Gastroesophageal sphincter (tissue), 4 donors: ENCODE measurements around the gene TRAK2. TPM values are rescaled to one million over a fixed set of nuclear protein-coding genes. Genes with fewer than 3 reads are reported as not detected.

Experiments
- ATAC-seq: fragments of 150-250 bp; one replicate; pipeline ENCODE4 v1.9.1; 2016; ENCODE audit warnings: mild to moderate bottlenecking, moderate library complexity
- H3K27ac ChIP-seq, 4 donors: fragments of 200-600 bp; sonication (generic) in 3 of 4; 1 replicate in 3 of 4; 2 replicates in 1 of 4; pipeline ENCODE4 v1.5.1; 2016 to 2019
- H3K27me3 ChIP-seq: fragments of 200-600 bp; sonication (generic); one replicate; pipeline ENCODE4 v1.5.1; 2019
- H3K36me3 ChIP-seq, 2 donors: fragments of 200-600 bp; sonication (generic); one replicate each; pipeline ENCODE4 v1.5.1; 2019; ENCODE audit warnings: control low read depth in 1 of 2
- H3K4me1 ChIP-seq, 3 donors: fragments of 200-600 bp; sonication (generic); 1 replicate in 2 of 3; 2 replicates in 1 of 3; pipeline ENCODE4 v1.5.1; 2016 to 2019; ENCODE audit warnings: control low read depth in 2 of 3
- H3K4me3 ChIP-seq, 2 donors: fragments of 200-600 bp; sonication (generic); one replicate each; pipeline ENCODE4 v1.5.1; 2019; ENCODE audit warnings: mild to moderate bottlenecking in 1 of 2, moderate library complexity in 1 of 2
- H3K9me3 ChIP-seq, 3 donors: fragments of 200-600 bp; sonication (generic); one replicate each; pipeline ENCODE4 v1.5.1; 2017 to 2019; ENCODE audit warnings: control low read depth in 2 of 3
- EP300 ChIP-seq: sonication (generic); formaldehyde crosslinking; IDR thresholded peaks from one replicate; pipeline ENCODE4 v1.6.1; 2017; ENCODE audit warnings: antibody characterized with exemption, mild to moderate bottlenecking
- POLR2A ChIP-seq, 2 donors: fragments of 450-650 bp; IDR thresholded peaks; one replicate each; pipeline ENCODE4 v1.6.1; 2017; ENCODE audit warnings: antibody characterized with exemption in 2 of 2, mild to moderate bottlenecking in 2 of 2, moderate library complexity in 1 of 2
- POLR2AphosphoS5 ChIP-seq: sonication (generic); formaldehyde crosslinking; IDR thresholded peaks from one replicate; pipeline ENCODE4 v1.6.1; 2017; ENCODE audit warnings: antibody characterized with exemption
- WGBS, 2 donors: methylation state at CpG; one replicate each; pipeline ENCODE4 v1.1.5; 2018; ENCODE audit warnings: low coverage in 1 of 2; 5-methylcytosine and 5-hydroxymethylcytosine counted together
- total RNA-seq, 4 donors: library from RNA; depleted of rRNA; stranded (reverse); fragments of >200 nt; gene quantifications; one replicate each; pipeline ENCODE4 v1.1.0, GENCODE V29; 2016
- TF ChIP-seq, protein P1 (sequence below), 4 experiments: fragments of 200-600 bp in 2 of 4; fragments of 450-650 bp in 2 of 4; sonication (generic) in 1 of 4; IDR thresholded peaks; one replicate each; pipeline ENCODE4 v1.5.1; 2017 to 2019; ENCODE audit warnings: antibody characterized with exemption in 4 of 4, mild to moderate bottlenecking in 2 of 4, moderate library complexity in 2 of 4

Gene TRAK2
- total RNA-seq, 4 donors from 2014 or later = 64.8 to 129 (median 105) TPM

DNA sequence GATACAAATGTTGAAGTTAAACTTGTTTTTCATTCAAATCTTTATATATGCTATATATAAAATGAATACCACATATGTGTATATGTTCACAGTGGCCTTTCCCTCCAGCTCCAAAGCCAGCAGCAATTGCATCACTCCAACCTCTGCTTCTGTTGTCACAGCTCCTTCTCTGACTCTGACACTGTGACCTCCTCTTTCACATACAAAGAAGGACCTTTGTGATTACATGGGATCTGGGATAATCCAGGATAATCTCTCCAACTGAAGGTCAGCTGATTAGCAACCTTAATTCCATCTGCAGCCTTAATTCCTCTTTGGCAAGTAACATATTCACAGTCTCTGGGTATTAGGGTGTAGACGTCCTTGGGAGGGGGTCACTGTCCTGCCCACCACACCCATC lies 102.5 kb downstream of the TRAK2 start:
- no peak overlapping the region for H3K4me3 ChIP-seq
- no peak overlapping the region for H3K27ac ChIP-seq
- 100% methylated on average over 1 of the region's 1 CpG; no CpG with 5 or more reads in 1 of the 2 donors for WGBS, 2 donors
- H3K36me3 ChIP-seq = peaks cover 0 to 74% of the 10 kb centered on the region in 2 donors
- peaks cover 0 to 12% (median 0%) of the 10 kb centered on the region in 3 donors for H3K4me1 ChIP-seq
- TF ChIP-seq POLR2AphosphoS5 (no peak), POLR2A (IDR thresholded peaks at IDR 0.05) (no peak), EP300 (no peak)
- TF ChIP-seq, protein P1, sequence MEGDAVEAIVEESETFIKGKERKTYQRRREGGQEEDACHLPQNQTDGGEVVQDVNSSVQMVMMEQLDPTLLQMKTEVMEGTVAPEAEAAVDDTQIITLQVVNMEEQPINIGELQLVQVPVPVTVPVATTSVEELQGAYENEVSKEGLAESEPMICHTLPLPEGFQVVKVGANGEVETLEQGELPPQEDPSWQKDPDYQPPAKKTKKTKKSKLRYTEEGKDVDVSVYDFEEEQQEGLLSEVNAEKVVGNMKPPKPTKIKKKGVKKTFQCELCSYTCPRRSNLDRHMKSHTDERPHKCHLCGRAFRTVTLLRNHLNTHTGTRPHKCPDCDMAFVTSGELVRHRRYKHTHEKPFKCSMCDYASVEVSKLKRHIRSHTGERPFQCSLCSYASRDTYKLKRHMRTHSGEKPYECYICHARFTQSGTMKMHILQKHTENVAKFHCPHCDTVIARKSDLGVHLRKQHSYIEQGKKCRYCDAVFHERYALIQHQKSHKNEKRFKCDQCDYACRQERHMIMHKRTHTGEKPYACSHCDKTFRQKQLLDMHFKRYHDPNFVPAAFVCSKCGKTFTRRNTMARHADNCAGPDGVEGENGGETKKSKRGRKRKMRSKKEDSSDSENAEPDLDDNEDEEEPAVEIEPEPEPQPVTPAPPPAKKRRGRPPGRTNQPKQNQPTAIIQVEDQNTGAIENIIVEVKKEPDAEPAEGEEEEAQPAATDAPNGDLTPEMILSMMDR (IDR thresholded peaks at IDR 0.05) = no peak
- ATAC-seq = no peak
- H3K27me3 ChIP-seq = no peaks in the 10 kb centered on the region
- H3K9me3 ChIP-seq = no peaks in the 10 kb centered on the region

DNA sequence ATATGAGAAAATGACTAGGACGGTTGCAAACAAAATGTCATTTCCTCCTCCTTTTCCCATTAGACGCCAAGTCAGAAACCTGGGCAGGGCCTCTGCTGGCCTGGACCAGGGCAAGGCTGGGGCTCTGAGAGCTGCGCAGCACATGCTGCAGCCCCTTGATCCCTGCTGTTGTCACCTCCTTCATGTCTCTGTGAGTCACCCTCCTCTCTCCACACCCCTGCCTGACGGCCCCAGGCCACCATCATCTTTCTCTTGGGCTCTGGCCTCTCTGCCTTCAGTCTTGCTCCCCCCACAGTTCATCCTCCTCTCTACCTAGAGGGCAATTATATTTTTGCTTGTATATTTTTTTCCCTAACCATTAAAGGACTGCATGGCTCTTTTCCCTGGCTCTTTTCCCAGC lies 104.1 kb downstream of the TRAK2 start:
- no peak for TF ChIP-seq EP300
- no peak for TF ChIP-seq POLR2AphosphoS5
- TF ChIP-seq POLR2A (IDR thresholded peaks at IDR 0.05) = no peak
- TF ChIP-seq, protein P1 (IDR thresholded peaks at IDR 0.05) = no peak
- 83 to 94% methylated on average over 2 to 3 of the region's 4 CpGs for WGBS, 2 donors
- ATAC-seq = no peak
- no peak overlapping the region for H3K4me3 ChIP-seq
- no peaks in the 10 kb centered on the region for H3K9me3 ChIP-seq
- peaks cover 0 to 90% of the 10 kb centered on the region in 2 donors for H3K36me3 ChIP-seq
- H3K27me3 ChIP-seq = no peaks in the 10 kb centered on the region
- H3K27ac ChIP-seq = no peak overlapping the region
- H3K4me1 ChIP-seq = no peaks in the 10 kb centered on the region

DNA sequence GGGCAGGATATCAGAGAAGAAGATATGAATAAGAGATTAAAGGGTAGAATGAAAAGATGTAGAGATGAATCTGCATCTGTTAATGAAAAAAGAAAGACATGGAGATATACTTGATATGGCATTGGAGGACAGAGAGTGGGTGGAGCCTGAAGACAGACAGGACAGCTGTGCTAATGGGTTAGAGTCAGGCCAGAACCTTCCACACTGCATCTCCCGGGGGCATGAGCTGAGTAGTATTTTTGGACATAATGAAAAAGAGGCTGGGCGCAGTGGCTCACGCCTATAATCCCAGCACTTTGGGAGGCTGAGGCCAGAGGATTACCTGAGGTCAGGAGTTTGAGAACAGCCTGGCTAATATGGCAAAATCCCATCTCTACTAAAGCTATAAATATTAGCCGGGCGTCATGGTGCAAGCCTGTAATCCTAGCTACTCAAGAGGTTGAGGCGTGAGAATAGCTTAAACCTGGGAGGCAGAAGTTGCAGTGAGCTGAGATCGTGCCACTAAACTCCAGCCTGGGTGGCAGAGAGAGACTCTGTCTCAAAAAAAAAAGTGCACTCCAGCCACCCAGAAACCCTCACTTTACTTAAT lies 105.5 kb downstream of the TRAK2 start:
- Histone ChIP-seq H3K27me3 (no peaks in the 10 kb centered on the region), H3K36me3 (peaks cover 0 to 89% of the 10 kb centered on the region in 2 donors), H3K9me3 (no peaks in the 10 kb centered on the region), H3K4me3 (no peak overlapping the region), H3K27ac (no peak overlapping the region), H3K4me1 (no peaks in the 10 kb centered on the region)
- no peak for TF ChIP-seq POLR2A (IDR thresholded peaks at IDR 0.05)
- no peak for TF ChIP-seq EP300
- no peak for TF ChIP-seq POLR2AphosphoS5
- TF ChIP-seq, protein P1 (IDR thresholded peaks at IDR 0.05) = no peak
- 77 to 88% methylated on average over 7 of the region's 7 CpGs for WGBS, 2 donors
- ATAC-seq = no peak

DNA sequence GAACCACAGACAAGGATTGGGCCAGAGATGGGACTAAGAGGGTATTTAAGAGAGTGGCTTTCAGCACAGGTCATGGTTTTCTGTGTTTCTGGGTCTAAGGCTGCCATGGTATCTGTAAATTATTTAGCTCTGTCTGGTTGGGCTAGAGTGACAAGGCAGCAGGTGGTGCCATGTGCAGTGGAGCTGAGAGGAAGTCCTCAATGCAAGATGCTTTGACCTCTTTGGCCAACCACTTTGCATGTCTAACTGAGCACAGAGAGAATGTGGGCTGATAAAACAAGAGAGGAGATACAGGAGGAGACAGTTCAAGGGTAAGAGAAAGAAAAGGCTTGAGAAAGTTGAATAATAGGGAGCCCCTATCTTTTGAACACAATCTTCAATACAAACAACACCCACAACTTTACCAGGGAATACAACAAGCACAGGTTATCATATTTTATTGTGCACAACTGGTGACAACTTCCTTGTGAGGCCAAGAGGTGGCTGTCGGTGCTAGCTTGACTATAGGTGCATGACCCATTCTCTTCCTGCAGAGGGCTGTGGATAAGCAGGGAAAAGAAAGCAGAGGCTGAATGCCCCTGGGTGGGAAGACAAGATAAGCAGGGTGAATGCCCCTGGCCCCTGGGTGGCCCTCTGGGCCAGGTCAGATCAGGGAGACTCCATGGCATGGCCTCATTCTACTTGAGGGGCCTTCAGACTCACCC lies 106.4 kb downstream of the TRAK2 start:
- Histone ChIP-seq H3K27me3 (no peaks in the 10 kb centered on the region), H3K27ac (no peak overlapping the region), H3K9me3 (no peaks in the 10 kb centered on the region), H3K4me1 (no peaks in the 10 kb centered on the region), H3K36me3 (peaks cover 0 to 80% of the 10 kb centered on the region in 2 donors), H3K4me3 (no peak overlapping the region)
- TF ChIP-seq, protein P1 (IDR thresholded peaks at IDR 0.05) = no peak
- TF ChIP-seq POLR2A (IDR thresholded peaks at IDR 0.05) = no peak
- no peak for TF ChIP-seq POLR2AphosphoS5
- no peak for TF ChIP-seq EP300
- ATAC-seq = no peak
- WGBS, 2 donors = 36 to 71% methylated on average over 1 of the region's 1 CpG

DNA sequence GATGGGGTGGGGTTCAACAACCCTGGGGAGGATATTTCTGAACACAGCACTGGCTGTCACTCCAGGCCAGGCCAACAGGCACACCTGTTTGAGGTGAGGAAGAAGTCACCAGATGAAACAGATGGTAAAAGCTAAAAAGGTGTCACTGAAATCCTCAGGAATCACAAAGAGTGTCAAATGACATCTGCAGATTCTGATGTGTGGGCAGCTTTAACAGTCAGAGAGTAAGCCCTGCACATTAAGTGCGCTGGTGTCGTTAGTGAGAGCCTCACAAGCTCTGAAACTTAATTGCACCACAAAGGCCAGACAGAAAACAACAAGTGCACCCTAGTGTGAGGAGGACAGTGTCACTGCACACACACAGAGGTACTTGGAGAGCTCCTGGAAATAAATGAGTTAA lies 107.7 kb downstream of the TRAK2 start:
- TF ChIP-seq POLR2AphosphoS5 (no peak), POLR2A (IDR thresholded peaks at IDR 0.05) (no peak), EP300 (no peak)
- TF ChIP-seq, protein P1 (IDR thresholded peaks at IDR 0.05) = no peak
- Histone ChIP-seq H3K4me3 (no peak overlapping the region), H3K36me3 (peaks cover 0 to 69% of the 10 kb centered on the region in 2 donors), H3K4me1 (no peaks in the 10 kb centered on the region), H3K9me3 (no peaks in the 10 kb centered on the region), H3K27ac (no peak overlapping the region), H3K27me3 (no peaks in the 10 kb centered on the region)
- ATAC-seq = no peak
- WGBS, 2 donors = 93 to 100% methylated on average over 2 of the region's 2 CpGs
